Fibroblast of lung (primary cell): ENCODE results near the gene DOP1B.

Experiments
- EZH2 ChIP-seq: IDR thresholded peaks from 2 replicates; pipeline ENCODE4 v1.5.1; 2012; ENCODE audit warnings: low read length, control low read depth, mild to moderate bottlenecking; ENCODE audit errors: missing control alignments
- TF ChIP-seq, protein P1 (sequence below), 2 donors: IDR thresholded peaks in 1 of 2; conservative IDR thresholded peaks in 1 of 2; 1 replicate in 1 of 2; 2 replicates in 1 of 2; pipeline ENCODE4 v1.5.1; 2011 to 2012; ENCODE audit warnings: low read length in 2 of 2, control low read depth in 1 of 2, inconsistent platforms in 1 of 2, low read depth in 1 of 2, mild to moderate bottlenecking in 1 of 2

DNA sequence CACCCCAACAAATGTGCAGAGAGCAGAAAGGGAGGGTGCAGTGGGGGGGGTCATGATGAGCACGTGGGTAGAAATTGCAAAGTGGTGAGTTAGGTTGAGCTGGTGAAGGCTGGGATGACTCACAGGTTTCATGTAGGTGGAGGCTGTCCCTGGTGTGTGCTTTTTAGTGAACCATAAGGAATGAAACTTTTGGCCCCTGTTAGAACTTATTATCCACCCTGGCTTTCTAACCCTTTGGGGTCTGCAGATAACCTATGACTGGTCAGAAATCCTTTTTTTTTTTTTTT is 46.9 kb downstream of the DOP1B start:
- TF ChIP-seq EZH2, result no peak
- TF ChIP-seq, protein P1, sequence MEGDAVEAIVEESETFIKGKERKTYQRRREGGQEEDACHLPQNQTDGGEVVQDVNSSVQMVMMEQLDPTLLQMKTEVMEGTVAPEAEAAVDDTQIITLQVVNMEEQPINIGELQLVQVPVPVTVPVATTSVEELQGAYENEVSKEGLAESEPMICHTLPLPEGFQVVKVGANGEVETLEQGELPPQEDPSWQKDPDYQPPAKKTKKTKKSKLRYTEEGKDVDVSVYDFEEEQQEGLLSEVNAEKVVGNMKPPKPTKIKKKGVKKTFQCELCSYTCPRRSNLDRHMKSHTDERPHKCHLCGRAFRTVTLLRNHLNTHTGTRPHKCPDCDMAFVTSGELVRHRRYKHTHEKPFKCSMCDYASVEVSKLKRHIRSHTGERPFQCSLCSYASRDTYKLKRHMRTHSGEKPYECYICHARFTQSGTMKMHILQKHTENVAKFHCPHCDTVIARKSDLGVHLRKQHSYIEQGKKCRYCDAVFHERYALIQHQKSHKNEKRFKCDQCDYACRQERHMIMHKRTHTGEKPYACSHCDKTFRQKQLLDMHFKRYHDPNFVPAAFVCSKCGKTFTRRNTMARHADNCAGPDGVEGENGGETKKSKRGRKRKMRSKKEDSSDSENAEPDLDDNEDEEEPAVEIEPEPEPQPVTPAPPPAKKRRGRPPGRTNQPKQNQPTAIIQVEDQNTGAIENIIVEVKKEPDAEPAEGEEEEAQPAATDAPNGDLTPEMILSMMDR (conservative IDR thresholded peaks at IDR 0.05 in 1 of 2, IDR thresholded peaks at IDR 0.05 in 1 of 2; ENCODE audit: low read depth in 1 of 2, low read length in 2 of 2), result no peak
